Duodenal mucosa (tissue), 2 donors: ENCODE data around the gene RCAN3.
"Not testable (repeated sequence)": the region's sequence is repeated elsewhere in the genome, so short reads cannot be mapped to it uniquely, and the experiment has no call there.

Source experiments
- H3K27ac ChIP-seq: one replicate; pipeline ENCODE4 v1.7.0; 2013; ENCODE audit warnings: low read depth, low read length
- H3K27me3 ChIP-seq, 2 donors: one replicate each; pipeline ENCODE4 v1.7.0; 2013; ENCODE audit warnings: low read length in 2 of 2, control low read depth in 1 of 2; ENCODE audit not compliant: insufficient read depth in 2 of 2, control insufficient read depth in 1 of 2
- H3K36me3 ChIP-seq, 2 donors: one replicate each; pipeline ENCODE4 v1.7.0; 2013; ENCODE audit warnings: low read length in 2 of 2, control low read depth in 1 of 2; ENCODE audit not compliant: insufficient read depth in 2 of 2, control insufficient read depth in 1 of 2
- H3K4me1 ChIP-seq, 2 donors: one replicate each; pipeline ENCODE4 v1.7.0; 2013; ENCODE audit warnings: low read length in 2 of 2, control low read depth in 1 of 2; ENCODE audit not compliant: insufficient read depth in 2 of 2, control insufficient read depth in 1 of 2
- H3K4me3 ChIP-seq, 2 donors: one replicate each; pipeline ENCODE4 v1.7.0; 2013; ENCODE audit warnings: low read length in 2 of 2, low read depth in 1 of 2
- H3K9ac ChIP-seq, 2 donors: one replicate each; pipeline ENCODE4 v1.7.0; 2013; ENCODE audit warnings: low read length in 2 of 2, low read depth in 1 of 2
- H3K9me3 ChIP-seq, 2 donors: one replicate each; pipeline ENCODE4 v1.7.0; 2013; ENCODE audit warnings: low read length in 2 of 2, control low read depth in 1 of 2; ENCODE audit not compliant: control insufficient read depth in 1 of 2

The RCAN3 gene

GRCh38 chr1:24484199-24484598, 18.4 kb upstream of the RCAN3 start:
- Histone ChIP-seq H3K27ac (no peak overlapping the region), H3K4me3 (no peak overlapping the region), H3K4me1 (no peaks in the 10 kb centered on the region), H3K27me3 (no peaks in the 10 kb centered on the region), H3K9ac (no peak overlapping the region), H3K9me3 (no peaks in the 10 kb centered on the region), H3K36me3 (no peaks in the 10 kb centered on the region)

- H3K9me3 ChIP-seq, result no peaks in the 10 kb centered on the region
- no peaks in the 10 kb centered on the region for H3K4me1 ChIP-seq
- H3K4me3 ChIP-seq, result no peak overlapping the region
- H3K9ac ChIP-seq, result no peak overlapping the region
- no peaks in the 10 kb centered on the region for H3K36me3 ChIP-seq
- no peaks in the 10 kb centered on the region for H3K27me3 ChIP-seq
- H3K27ac ChIP-seq, result no peak overlapping the region
Observed at GRCh38 chr1:24486331-24487065, 16.1 kb upstream of the RCAN3 start.

GRCh38 chr1:24487455-24487854, 15.2 kb upstream of the RCAN3 start:
- H3K36me3 ChIP-seq, result no peaks in the 10 kb centered on the region
- H3K4me1 ChIP-seq, result no peaks in the 10 kb centered on the region
- no peak overlapping the region for H3K4me3 ChIP-seq
- no peak overlapping the region for H3K27ac ChIP-seq
- no peaks in the 10 kb centered on the region for H3K27me3 ChIP-seq
- no peaks in the 10 kb centered on the region for H3K9me3 ChIP-seq
- no peak overlapping the region for H3K9ac ChIP-seq

GRCh38 chr1:24488159-24488558, 14.5 kb upstream of the RCAN3 start:
- not testable (repeated sequence) for H3K4me3 ChIP-seq, H3K27me3 ChIP-seq, H3K9me3 ChIP-seq, H3K36me3 ChIP-seq, H3K4me1 ChIP-seq, H3K9ac ChIP-seq, H3K27ac ChIP-seq

- no peaks in the 10 kb centered on the region for H3K4me1 ChIP-seq
- no peaks in the 10 kb centered on the region for H3K9me3 ChIP-seq
- no peak overlapping the region for H3K27ac ChIP-seq
- H3K36me3 ChIP-seq, result no peaks in the 10 kb centered on the region
- no peak overlapping the region for H3K9ac ChIP-seq
- no peak overlapping the region for H3K4me3 ChIP-seq
- H3K27me3 ChIP-seq, result no peaks in the 10 kb centered on the region
Observed at GRCh38 chr1:24489674-24490073, 13.0 kb upstream of the RCAN3 start.

- Histone ChIP-seq H3K4me1 (no peaks in the 10 kb centered on the region), H3K27ac (no peak overlapping the region), H3K9ac (no peak overlapping the region), H3K9me3 (no peaks in the 10 kb centered on the region), H3K4me3 (no peak overlapping the region), H3K36me3 (no peaks in the 10 kb centered on the region), H3K27me3 (no peaks in the 10 kb centered on the region)
Observed at GRCh38 chr1:24490101-24490781, 12.4 kb upstream of the RCAN3 start.

GRCh38 chr1:24491577-24492360, 10.9 kb upstream of the RCAN3 start:
- Histone ChIP-seq H3K27me3 (no peaks in the 10 kb centered on the region), H3K4me1 (no peaks in the 10 kb centered on the region), H3K9ac (no peak overlapping the region), H3K27ac (no peak overlapping the region), H3K36me3 (no peaks in the 10 kb centered on the region), H3K4me3 (no peak overlapping the region), H3K9me3 (no peaks in the 10 kb centered on the region)

GRCh38 chr1:24492935-24493334, 9.7 kb upstream of the RCAN3 start:
- not testable (repeated sequence) for H3K4me1 ChIP-seq, H3K9ac ChIP-seq, H3K4me3 ChIP-seq, H3K36me3 ChIP-seq, H3K27ac ChIP-seq, H3K9me3 ChIP-seq, H3K27me3 ChIP-seq

GRCh38 chr1:24493785-24494184, 8.9 kb upstream of the RCAN3 start:
- H3K9ac ChIP-seq, result no peak overlapping the region
- no peaks in the 10 kb centered on the region for H3K9me3 ChIP-seq
- no peak overlapping the region for H3K27ac ChIP-seq
- no peaks in the 10 kb centered on the region for H3K27me3 ChIP-seq
- no peak overlapping the region for H3K4me3 ChIP-seq
- H3K36me3 ChIP-seq, result no peaks in the 10 kb centered on the region
- H3K4me1 ChIP-seq, result no peaks in the 10 kb centered on the region

- no peaks in the 10 kb centered on the region for H3K27me3 ChIP-seq
Observed at GRCh38 chr1:24498589-24498988, 4.0 kb upstream of the RCAN3 start.

More at GRCh38 chr1:24498589-24498988, 4.0 kb upstream of the RCAN3 start:
- Histone ChIP-seq H3K4me1 (peaks cover 9 to 12% of the 10 kb centered on the region in 2 donors), H3K9ac (no peak overlapping the region), H3K27ac (no peak overlapping the region), H3K9me3 (no peaks in the 10 kb centered on the region), H3K36me3 (no peaks in the 10 kb centered on the region), H3K4me3 (no peak overlapping the region)
